Measurements from ENCODE around the gene LIPA. TPM values are rescaled to one million over a fixed set of nuclear protein-coding genes. Genes with fewer than 3 reads are reported as not detected.

Gene LIPA
- total and polyA plus RNA-seq, 5 donors, result 14.0 to 34.7 (median 25.6) TPM

GRCh38 chr10:89283936-89284475 lies 32.4 kb upstream of the LIPA start:
- intact Hi-C loops (cut with DNase I), result no loop called here
- H3K27me3 ChIP-seq (ENCODE audit: control insufficient read depth, insufficient read depth), result no peaks in the 10 kb centered on the region
- H3K4me1 ChIP-seq (ENCODE audit: control insufficient read depth, insufficient read depth, low read length), result peaks cover 9% of the 10 kb centered on the region
- H3K9me3 ChIP-seq (ENCODE audit: control insufficient read depth, low read length), result no peaks in the 10 kb centered on the region
- peak overlapping the region; percentile 90 for H3K27ac ChIP-seq (ENCODE audit: low read length)
- 12% methylated on average over 4 of the region's 4 CpGs for WGBS
- peak; percentile 97 to 98 for ATAC-seq
- peak overlapping the region; percentile 7 for H3K4me3 ChIP-seq (ENCODE audit: low read length)
- DNase-seq, result peak; percentile 75 to 83 (median 82)

- WGBS, result 21% methylated on average over 6 of the region's 6 CpGs
- Histone ChIP-seq H3K27ac (ENCODE audit: low read length) (peak overlapping the region; percentile 90), H3K27me3 (ENCODE audit: control insufficient read depth, insufficient read depth) (no peaks in the 10 kb centered on the region), H3K4me3 (ENCODE audit: low read length) (peak overlapping the region; percentile 7), H3K4me1 (ENCODE audit: control insufficient read depth, insufficient read depth, low read length) (peaks cover 11% of the 10 kb centered on the region), H3K9me3 (ENCODE audit: control insufficient read depth, low read length) (no peaks in the 10 kb centered on the region)
- ATAC-seq, result peak; percentile 66 to 71
- peak in 1 of 3 donors; percentile 53 for DNase-seq
- intact Hi-C loops (cut with DNase I), result no loop called here
Observed at GRCh38 chr10:89283025-89283935, 31.7 kb upstream of the LIPA start.

- no peak overlapping the region for H3K4me3 ChIP-seq (ENCODE audit: low read length)
- intact Hi-C loops (cut with DNase I), result no loop called here
- H3K27me3 ChIP-seq (ENCODE audit: control insufficient read depth, insufficient read depth), result no peaks in the 10 kb centered on the region
- no peak for ATAC-seq
- 75% methylated on average over 4 of the region's 4 CpGs for WGBS
- H3K27ac ChIP-seq (ENCODE audit: low read length), result no peak overlapping the region
- H3K9me3 ChIP-seq (ENCODE audit: control insufficient read depth, low read length), result no peaks in the 10 kb centered on the region
- H3K4me1 ChIP-seq (ENCODE audit: control insufficient read depth, insufficient read depth, low read length), result peaks cover 13% of the 10 kb centered on the region
- DNase-seq, result no peak
Observed at GRCh38 chr10:89281606-89282395, 30.2 kb upstream of the LIPA start.

- Histone ChIP-seq H3K9me3 (ENCODE audit: control insufficient read depth, low read length) (no peaks in the 10 kb centered on the region), H3K4me3 (ENCODE audit: low read length) (no peak overlapping the region), H3K4me1 (ENCODE audit: control insufficient read depth, insufficient read depth, low read length) (peaks cover 13% of the 10 kb centered on the region), H3K27ac (ENCODE audit: low read length) (no peak overlapping the region), H3K27me3 (ENCODE audit: control insufficient read depth, insufficient read depth) (no peaks in the 10 kb centered on the region)
- WGBS, result 61% methylated on average over 3 of the region's 3 CpGs
- DNase-seq, result no peak
- intact Hi-C loops (cut with DNase I), result no loop called here
- no peak for ATAC-seq
Observed at GRCh38 chr10:89280508-89280907, 28.9 kb upstream of the LIPA start.

- H3K27me3 ChIP-seq (ENCODE audit: control insufficient read depth, insufficient read depth), result no peaks in the 10 kb centered on the region
- H3K4me1 ChIP-seq (ENCODE audit: control insufficient read depth, insufficient read depth, low read length), result peaks cover 10% of the 10 kb centered on the region
- H3K9me3 ChIP-seq (ENCODE audit: control insufficient read depth, low read length), result no peaks in the 10 kb centered on the region
- no peak overlapping the region for H3K4me3 ChIP-seq (ENCODE audit: low read length)
- intact Hi-C loops (cut with DNase I), result no loop called here
- no peak overlapping the region for H3K27ac ChIP-seq (ENCODE audit: low read length)
- ATAC-seq, result no peak
- WGBS, result 7% methylated on average over 1 of the region's 1 CpG
- peak in 1 of 3 donors; percentile 47 for DNase-seq
Observed at GRCh38 chr10:89279421-89279869, 27.9 kb upstream of the LIPA start.

- intact Hi-C loops (cut with DNase I), result no loop called here
- H3K4me1 ChIP-seq (ENCODE audit: control insufficient read depth, insufficient read depth, low read length), result peaks cover 10% of the 10 kb centered on the region
- ATAC-seq (no peak), DNase-seq (no peak)
- H3K4me3 ChIP-seq (ENCODE audit: low read length), result no peak overlapping the region
- H3K9me3 ChIP-seq (ENCODE audit: control insufficient read depth, low read length), result no peaks in the 10 kb centered on the region
- no peaks in the 10 kb centered on the region for H3K27me3 ChIP-seq (ENCODE audit: control insufficient read depth, insufficient read depth)
- H3K27ac ChIP-seq (ENCODE audit: low read length), result no peak overlapping the region
Observed at GRCh38 chr10:89278900-89279392, 27.4 kb upstream of the LIPA start.

- ATAC-seq (peak; percentile 67 to 77), DNase-seq (no peak)
- H3K27ac ChIP-seq (ENCODE audit: low read length), result peak overlapping the region; percentile 86
- H3K4me3 ChIP-seq (ENCODE audit: low read length), result no peak overlapping the region
- no peaks in the 10 kb centered on the region for H3K9me3 ChIP-seq (ENCODE audit: control insufficient read depth, low read length)
- H3K4me1 ChIP-seq (ENCODE audit: control insufficient read depth, insufficient read depth, low read length), result peaks cover 10% of the 10 kb centered on the region
- H3K27me3 ChIP-seq (ENCODE audit: control insufficient read depth, insufficient read depth), result no peaks in the 10 kb centered on the region
- 22% methylated on average over 1 of the region's 1 CpG for WGBS
- intact Hi-C loops (cut with DNase I), result no loop called here
Observed at GRCh38 chr10:89278034-89278535, 26.5 kb upstream of the LIPA start.

- WGBS, result 69% methylated on average over 6 of the region's 6 CpGs
- H3K9me3 ChIP-seq (ENCODE audit: control insufficient read depth, low read length), result no peaks in the 10 kb centered on the region
- H3K27ac ChIP-seq (ENCODE audit: low read length), result no peak overlapping the region
- no peak overlapping the region for H3K4me3 ChIP-seq (ENCODE audit: low read length)
- intact Hi-C loops (cut with DNase I), result no loop called here
- peaks cover 10% of the 10 kb centered on the region for H3K4me1 ChIP-seq (ENCODE audit: control insufficient read depth, insufficient read depth, low read length)
- ATAC-seq (no peak), DNase-seq (no peak)
- no peaks in the 10 kb centered on the region for H3K27me3 ChIP-seq (ENCODE audit: control insufficient read depth, insufficient read depth)
Observed at GRCh38 chr10:89275383-89275782, 23.8 kb upstream of the LIPA start.

GRCh38 chr10:89274928-89275327 lies 23.4 kb upstream of the LIPA start:
- Histone ChIP-seq H3K4me3 (ENCODE audit: low read length) (no peak overlapping the region), H3K4me1 (ENCODE audit: control insufficient read depth, insufficient read depth, low read length) (peaks cover 10% of the 10 kb centered on the region), H3K27ac (ENCODE audit: low read length) (no peak overlapping the region), H3K27me3 (ENCODE audit: control insufficient read depth, insufficient read depth) (no peaks in the 10 kb centered on the region), H3K9me3 (ENCODE audit: control insufficient read depth, low read length) (no peaks in the 10 kb centered on the region)
- intact Hi-C loops (cut with DNase I), result no loop called here
- DNase-seq, result no peak
- 56% methylated on average over 3 of the region's 3 CpGs for WGBS
- ATAC-seq, result no peak

GRCh38 chr10:89273680-89274079 lies 22.1 kb upstream of the LIPA start:
- Histone ChIP-seq H3K4me1 (ENCODE audit: control insufficient read depth, insufficient read depth, low read length) (peaks cover 3% of the 10 kb centered on the region), H3K27ac (ENCODE audit: low read length) (no peak overlapping the region), H3K4me3 (ENCODE audit: low read length) (no peak overlapping the region), H3K9me3 (ENCODE audit: control insufficient read depth, low read length) (no peaks in the 10 kb centered on the region), H3K27me3 (ENCODE audit: control insufficient read depth, insufficient read depth) (no peaks in the 10 kb centered on the region)
- intact Hi-C loops (cut with DNase I), result no loop called here
- DNase-seq (no peak), ATAC-seq (no peak)
- WGBS, result 67% methylated on average over 2 of the region's 2 CpGs

All from right cardiac atrium (tissue), 5 donors.